Measurements from ENCODE around the gene ACSS2. TPM values are rescaled to one million over a fixed set of nuclear protein-coding genes. Genes with fewer than 3 reads are reported as not detected.

The ACSS2 gene
- total RNA-seq, 1 experiment from 2014 or later = 25.4 TPM

DNA sequence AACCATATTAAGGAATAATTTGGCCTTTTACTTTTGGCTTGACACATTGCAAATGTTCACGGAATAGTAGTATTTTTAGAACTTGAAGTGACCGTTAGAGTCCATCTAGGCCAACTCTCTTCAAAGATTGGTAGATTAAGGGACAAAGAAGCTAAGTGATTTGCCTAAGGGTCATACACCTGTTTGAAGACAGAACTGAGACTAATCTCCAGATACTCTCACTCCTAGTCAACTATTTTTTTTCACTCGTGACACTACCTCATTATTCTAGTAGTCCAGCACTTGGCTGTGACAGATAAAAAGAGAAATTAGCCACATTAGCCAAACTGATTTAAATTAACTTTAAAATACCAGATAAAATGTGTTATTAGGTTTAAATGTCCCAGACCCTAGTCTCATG, 10.6 kb downstream of the ACSS2 start:
- no peak overlapping the region for H3K27ac ChIP-seq (ENCODE audit: low read length)
- no peaks in the 10 kb centered on the region for H3K27me3 ChIP-seq (ENCODE audit: control insufficient read depth, insufficient read depth, low read length)
- no peak for ATAC-seq
- no peaks in the 10 kb centered on the region for H3K9me3 ChIP-seq (ENCODE audit: control insufficient read depth, insufficient read depth, low read depth, low read length)
- BruUV-seq (replicated peaks) = no TSS peak
- intact Hi-C loops (cut with micrococcal nuclease; ENCODE audit: unreplicated experiment) (no loop called here), in situ Hi-C loops (cut with HindIII; ENCODE audit: low pct_unique_long_range_greater_than_20kb, low sequenced_read_pairs) (no loop called here)
- H3K36me3 ChIP-seq (ENCODE audit: control insufficient read depth, insufficient read depth, low read length) = no peaks in the 10 kb centered on the region
- DNase-seq (ENCODE audit: low read depth, low spot score) = no peak
- H3K4me1 ChIP-seq (ENCODE audit: control insufficient read depth, insufficient read depth, low read length) = no peaks in the 10 kb centered on the region
- no peak for TF ChIP-seq TCF7L2 (IDR thresholded peaks at IDR 0.05; ENCODE audit: low read depth, low read length)
- TF ChIP-seq, protein P1, sequence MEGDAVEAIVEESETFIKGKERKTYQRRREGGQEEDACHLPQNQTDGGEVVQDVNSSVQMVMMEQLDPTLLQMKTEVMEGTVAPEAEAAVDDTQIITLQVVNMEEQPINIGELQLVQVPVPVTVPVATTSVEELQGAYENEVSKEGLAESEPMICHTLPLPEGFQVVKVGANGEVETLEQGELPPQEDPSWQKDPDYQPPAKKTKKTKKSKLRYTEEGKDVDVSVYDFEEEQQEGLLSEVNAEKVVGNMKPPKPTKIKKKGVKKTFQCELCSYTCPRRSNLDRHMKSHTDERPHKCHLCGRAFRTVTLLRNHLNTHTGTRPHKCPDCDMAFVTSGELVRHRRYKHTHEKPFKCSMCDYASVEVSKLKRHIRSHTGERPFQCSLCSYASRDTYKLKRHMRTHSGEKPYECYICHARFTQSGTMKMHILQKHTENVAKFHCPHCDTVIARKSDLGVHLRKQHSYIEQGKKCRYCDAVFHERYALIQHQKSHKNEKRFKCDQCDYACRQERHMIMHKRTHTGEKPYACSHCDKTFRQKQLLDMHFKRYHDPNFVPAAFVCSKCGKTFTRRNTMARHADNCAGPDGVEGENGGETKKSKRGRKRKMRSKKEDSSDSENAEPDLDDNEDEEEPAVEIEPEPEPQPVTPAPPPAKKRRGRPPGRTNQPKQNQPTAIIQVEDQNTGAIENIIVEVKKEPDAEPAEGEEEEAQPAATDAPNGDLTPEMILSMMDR (IDR thresholded peaks at IDR 0.05) = no peak
- no peak for TF ChIP-seq SIN3A (IDR thresholded peaks at IDR 0.05; ENCODE audit: borderline replicate concordance, insufficient read depth, low read depth, low read length)
- TF ChIP-seq POLR2AphosphoS5 (IDR thresholded peaks at IDR 0.05; ENCODE audit: low read depth, low read length) = no peak
- TF ChIP-seq, protein P2, sequence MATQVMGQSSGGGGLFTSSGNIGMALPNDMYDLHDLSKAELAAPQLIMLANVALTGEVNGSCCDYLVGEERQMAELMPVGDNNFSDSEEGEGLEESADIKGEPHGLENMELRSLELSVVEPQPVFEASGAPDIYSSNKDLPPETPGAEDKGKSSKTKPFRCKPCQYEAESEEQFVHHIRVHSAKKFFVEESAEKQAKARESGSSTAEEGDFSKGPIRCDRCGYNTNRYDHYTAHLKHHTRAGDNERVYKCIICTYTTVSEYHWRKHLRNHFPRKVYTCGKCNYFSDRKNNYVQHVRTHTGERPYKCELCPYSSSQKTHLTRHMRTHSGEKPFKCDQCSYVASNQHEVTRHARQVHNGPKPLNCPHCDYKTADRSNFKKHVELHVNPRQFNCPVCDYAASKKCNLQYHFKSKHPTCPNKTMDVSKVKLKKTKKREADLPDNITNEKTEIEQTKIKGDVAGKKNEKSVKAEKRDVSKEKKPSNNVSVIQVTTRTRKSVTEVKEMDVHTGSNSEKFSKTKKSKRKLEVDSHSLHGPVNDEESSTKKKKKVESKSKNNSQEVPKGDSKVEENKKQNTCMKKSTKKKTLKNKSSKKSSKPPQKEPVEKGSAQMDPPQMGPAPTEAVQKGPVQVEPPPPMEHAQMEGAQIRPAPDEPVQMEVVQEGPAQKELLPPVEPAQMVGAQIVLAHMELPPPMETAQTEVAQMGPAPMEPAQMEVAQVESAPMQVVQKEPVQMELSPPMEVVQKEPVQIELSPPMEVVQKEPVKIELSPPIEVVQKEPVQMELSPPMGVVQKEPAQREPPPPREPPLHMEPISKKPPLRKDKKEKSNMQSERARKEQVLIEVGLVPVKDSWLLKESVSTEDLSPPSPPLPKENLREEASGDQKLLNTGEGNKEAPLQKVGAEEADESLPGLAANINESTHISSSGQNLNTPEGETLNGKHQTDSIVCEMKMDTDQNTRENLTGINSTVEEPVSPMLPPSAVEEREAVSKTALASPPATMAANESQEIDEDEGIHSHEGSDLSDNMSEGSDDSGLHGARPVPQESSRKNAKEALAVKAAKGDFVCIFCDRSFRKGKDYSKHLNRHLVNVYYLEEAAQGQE (IDR thresholded peaks at IDR 0.05; ENCODE audit: insufficient read depth in 1 of 2, low read depth in 2 of 2, low read length in 1 of 2) = no peak
- H3K4me3 ChIP-seq (ENCODE audit: low read depth in 2 of 2, low read length in 2 of 2) = no peak overlapping the region
- POLR2A ChIA-PET = no interaction called here
- CTCF ChIA-PET = no interaction called here

DNA sequence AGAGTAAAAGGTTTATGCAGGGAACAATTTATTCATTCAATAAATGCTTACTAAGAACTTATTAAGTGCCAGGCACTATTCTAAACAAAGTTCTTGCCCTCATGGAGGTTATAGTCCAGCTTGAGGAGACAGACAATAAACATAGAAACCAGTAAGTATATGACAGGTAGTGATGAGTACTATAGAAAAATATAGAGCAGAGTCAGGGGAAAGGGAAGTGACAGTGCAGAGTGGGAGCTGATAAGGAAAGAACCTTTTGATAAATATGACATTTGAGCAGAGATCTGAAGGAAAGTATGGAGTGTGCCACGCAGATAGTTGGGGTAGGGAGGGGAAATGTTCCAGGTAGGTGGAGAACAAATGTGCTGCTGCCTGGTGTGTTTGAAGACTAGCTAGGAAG, 12.1 kb downstream of the ACSS2 start:
- H3K27me3 ChIP-seq (ENCODE audit: control insufficient read depth, insufficient read depth, low read length) = no peaks in the 10 kb centered on the region
- H3K36me3 ChIP-seq (ENCODE audit: control insufficient read depth, insufficient read depth, low read length) = no peaks in the 10 kb centered on the region
- no peak overlapping the region for H3K4me3 ChIP-seq (ENCODE audit: low read depth in 2 of 2, low read length in 2 of 2)
- no peak overlapping the region for H3K27ac ChIP-seq (ENCODE audit: low read length)
- ChIA-PET CTCF (no interaction called here), POLR2A (no interaction called here)
- H3K4me1 ChIP-seq (ENCODE audit: control insufficient read depth, insufficient read depth, low read length) = no peaks in the 10 kb centered on the region
- intact Hi-C loops (cut with micrococcal nuclease; ENCODE audit: unreplicated experiment) (no loop called here), in situ Hi-C loops (cut with HindIII; ENCODE audit: low pct_unique_long_range_greater_than_20kb, low sequenced_read_pairs) (no loop called here)
- TF ChIP-seq POLR2AphosphoS5 (IDR thresholded peaks at IDR 0.05; ENCODE audit: low read depth, low read length) (no peak), TCF7L2 (IDR thresholded peaks at IDR 0.05; ENCODE audit: low read depth, low read length) (no peak), SIN3A (IDR thresholded peaks at IDR 0.05; ENCODE audit: borderline replicate concordance, insufficient read depth, low read depth, low read length) (no peak)
- TF ChIP-seq, protein P1 (IDR thresholded peaks at IDR 0.05) = no peak
- TF ChIP-seq, protein P2 (IDR thresholded peaks at IDR 0.05; ENCODE audit: insufficient read depth in 1 of 2, low read depth in 2 of 2, low read length in 1 of 2) = no peak
- no TSS peak for BruUV-seq (replicated peaks)
- H3K9me3 ChIP-seq (ENCODE audit: control insufficient read depth, insufficient read depth, low read depth, low read length) = no peaks in the 10 kb centered on the region
- ATAC-seq (no peak), DNase-seq (ENCODE audit: low read depth, low spot score) (no peak)
